Mesenchymal stem cell (in vitro differentiated cells and primary cell): ENCODE measurements around the gene TSR2.

Source experiments
- DNase-seq: peaks from one replicate; pipeline ENCODE4 v3.0.0-alpha.2; 2013
- H2AFZ ChIP-seq: one replicate; pipeline ENCODE4 v1.6.1; 2013; ENCODE audit warnings: low read depth, mild to moderate bottlenecking, control low read depth, inconsistent platforms, low read length, moderate library complexity
- H2AK5ac ChIP-seq: 2 replicates; pipeline ENCODE4 v1.6.1; 2013; ENCODE audit warnings: low read length, moderate library complexity, mild to moderate bottlenecking, inconsistent platforms; ENCODE audit not compliant: severe bottlenecking
- H2BK120ac ChIP-seq: one replicate; pipeline ENCODE4 v1.6.1; 2013; ENCODE audit warnings: low read depth, mild to moderate bottlenecking, inconsistent platforms, low read length, moderate library complexity
- H2BK12ac ChIP-seq, 2 experiments: one replicate each; pipeline ENCODE4 v1.6.1; 2013; ENCODE audit warnings: inconsistent platforms in 2 of 2, low read length in 2 of 2, mild to moderate bottlenecking in 2 of 2, moderate library complexity in 2 of 2, control low read depth in 1 of 2
- H2BK15ac ChIP-seq: one replicate; pipeline ENCODE4 v1.6.1; 2013; ENCODE audit warnings: mild to moderate bottlenecking, low read depth, inconsistent platforms; ENCODE audit not compliant: poor library complexity, severe bottlenecking
- H2BK5ac ChIP-seq: 2 replicates; pipeline ENCODE4 v1.6.1; 2013; ENCODE audit warnings: low read depth, mild to moderate bottlenecking, low read length, control low read depth, inconsistent platforms; ENCODE audit not compliant: poor library complexity, severe bottlenecking
- H3K14ac ChIP-seq, 2 experiments: one replicate each; pipeline ENCODE4 v1.6.1; 2013; ENCODE audit warnings: inconsistent platforms in 2 of 2, low read length in 2 of 2, control low read depth in 1 of 2, mild to moderate bottlenecking in 1 of 2, moderate library complexity in 1 of 2
- H3K18ac ChIP-seq, 2 experiments: one replicate each; pipeline ENCODE4 v1.6.1; 2013; ENCODE audit warnings: inconsistent platforms in 2 of 2, low read length in 2 of 2, control low read depth in 1 of 2, low read depth in 1 of 2, mild to moderate bottlenecking in 1 of 2
- H3K23ac ChIP-seq, 2 experiments: one replicate each; pipeline ENCODE4 v1.6.1; 2013; ENCODE audit warnings: inconsistent platforms in 2 of 2, low read length in 2 of 2, mild to moderate bottlenecking in 2 of 2, moderate library complexity in 2 of 2, control low read depth in 1 of 2
- H3K27ac ChIP-seq: 2 replicates; pipeline ENCODE4 v1.5.1; 2013; ENCODE audit warnings: mild to moderate bottlenecking, moderate library complexity, low read length, control low read depth, inconsistent platforms; ENCODE audit not compliant: poor library complexity, severe bottlenecking
- H3K27me3 ChIP-seq, 2 experiments: 2 replicates each; pipeline versions ENCODE4 v1.6.1 to v1.7.0; 2013; ENCODE audit warnings: low read length in 2 of 2, mild to moderate bottlenecking in 2 of 2, moderate library complexity in 2 of 2, control low read depth in 1 of 2, inconsistent platforms in 1 of 2; ENCODE audit not compliant: control insufficient read depth in 1 of 2, insufficient read depth in 1 of 2
- H3K36me3 ChIP-seq, 2 experiments: 2 replicates each; pipeline versions ENCODE4 v1.6.1 to v1.7.0; 2013; ENCODE audit warnings: low read length in 2 of 2, control low read depth in 1 of 2, inconsistent platforms in 1 of 2, low read depth in 1 of 2, mild to moderate bottlenecking in 1 of 2; ENCODE audit not compliant: insufficient read depth in 2 of 2, control insufficient read depth in 1 of 2
- H3K4ac ChIP-seq, 2 experiments: one replicate each; pipeline ENCODE4 v1.6.1; 2013; ENCODE audit warnings: inconsistent platforms in 2 of 2, low read length in 2 of 2, mild to moderate bottlenecking in 2 of 2, moderate library complexity in 2 of 2, control low read depth in 1 of 2, low read depth in 1 of 2
- H3K4me1 ChIP-seq: 2 replicates; pipeline ENCODE4 v1.6.1; 2013; ENCODE audit warnings: low read depth, low read length, control low read depth; ENCODE audit not compliant: control insufficient read depth, insufficient read depth
- H3K4me2 ChIP-seq: 2 replicates; pipeline ENCODE4 v1.6.1; 2013; ENCODE audit warnings: low read length, mild to moderate bottlenecking, inconsistent platforms; ENCODE audit not compliant: poor library complexity, severe bottlenecking
- H3K4me3 ChIP-seq, 2 experiments: 2 replicates each; pipeline versions ENCODE4 v1.5.1 to v1.7.0; 2013; ENCODE audit warnings: low read length in 2 of 2, mild to moderate bottlenecking in 2 of 2, control low read depth in 1 of 2, low read depth in 1 of 2; ENCODE audit not compliant: insufficient read depth in 1 of 2
- H3K79me1 ChIP-seq: replicated peaks from 2 replicates; pipeline ENCODE4 v1.6.1; 2013; ENCODE audit warnings: mild to moderate bottlenecking, control low read depth, low read length, inconsistent platforms; ENCODE audit not compliant: poor library complexity, severe bottlenecking
- H3K9ac ChIP-seq: 2 replicates; pipeline ENCODE4 v1.7.0; 2013; ENCODE audit warnings: mild to moderate bottlenecking, low read length, moderate library complexity
- H3K9me3 ChIP-seq: 2 replicates; pipeline ENCODE4 v1.7.0; 2013; ENCODE audit warnings: mild to moderate bottlenecking, low read length; ENCODE audit not compliant: control insufficient read depth
- H4K8ac ChIP-seq: one replicate; pipeline ENCODE4 v1.6.1; 2013; ENCODE audit warnings: inconsistent platforms, mild to moderate bottlenecking, low read length, moderate library complexity
- H4K91ac ChIP-seq: one replicate; pipeline ENCODE4 v1.6.1; 2013; ENCODE audit warnings: mild to moderate bottlenecking, low read length, inconsistent platforms
- WGBS: methylation state at CpG from one replicate; pipeline ENCODE4 v1.1.7; 2013; ENCODE audit warnings: mixed read lengths; 5-methylcytosine and 5-hydroxymethylcytosine counted together

Gene TSR2

DNA sequence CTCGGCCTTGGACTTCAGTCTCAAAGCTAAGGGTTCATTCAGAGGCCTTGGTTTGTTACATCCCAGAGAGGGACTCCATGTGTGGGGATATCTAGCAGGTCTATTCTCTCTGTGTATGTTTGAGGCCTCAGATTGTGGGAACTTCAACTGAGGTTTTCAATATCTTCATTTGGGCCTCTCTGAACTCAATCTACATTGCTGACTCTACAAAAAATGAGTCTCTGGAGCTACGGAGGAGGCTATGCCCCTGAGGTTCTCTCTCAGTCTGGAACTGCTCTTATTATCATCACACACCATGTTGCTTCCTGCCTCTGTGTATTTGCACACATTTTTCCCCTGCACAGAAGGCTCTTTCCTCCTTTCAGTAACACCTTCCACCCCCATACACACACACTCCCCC lies 5.1 kb upstream of the TSR2 start:
- H2AFZ ChIP-seq = no peak overlapping the region
- no peak overlapping the region for H3K27ac ChIP-seq
- H3K9ac ChIP-seq = no peak overlapping the region
- H3K27me3 ChIP-seq = peaks cover 0 to 4% of the 10 kb centered on the region in 2 experiments
- no peak overlapping the region for H2BK12ac ChIP-seq
- H3K79me1 ChIP-seq = no peaks in the 10 kb centered on the region
- H3K4me3 ChIP-seq = no peak overlapping the region
- H2BK5ac ChIP-seq = no peak overlapping the region
- 80% methylated on average over 2 of the region's 2 CpGs for WGBS
- H3K4me1 ChIP-seq = no peaks in the 10 kb centered on the region
- DNase-seq = no peak
- H2AK5ac ChIP-seq = no peak overlapping the region
- H3K18ac ChIP-seq = no peak overlapping the region
- H3K14ac ChIP-seq = no peak overlapping the region
- no peak overlapping the region for H3K4me2 ChIP-seq
- H3K4ac ChIP-seq = no peak overlapping the region
- no peaks in the 10 kb centered on the region for H3K36me3 ChIP-seq
- no peaks in the 10 kb centered on the region for H3K9me3 ChIP-seq
- H4K91ac ChIP-seq = no peak overlapping the region
- no peak overlapping the region for H2BK120ac ChIP-seq
- no peak overlapping the region for H2BK15ac ChIP-seq
- H4K8ac ChIP-seq = no peak overlapping the region
- H3K23ac ChIP-seq = no peak overlapping the region

DNA sequence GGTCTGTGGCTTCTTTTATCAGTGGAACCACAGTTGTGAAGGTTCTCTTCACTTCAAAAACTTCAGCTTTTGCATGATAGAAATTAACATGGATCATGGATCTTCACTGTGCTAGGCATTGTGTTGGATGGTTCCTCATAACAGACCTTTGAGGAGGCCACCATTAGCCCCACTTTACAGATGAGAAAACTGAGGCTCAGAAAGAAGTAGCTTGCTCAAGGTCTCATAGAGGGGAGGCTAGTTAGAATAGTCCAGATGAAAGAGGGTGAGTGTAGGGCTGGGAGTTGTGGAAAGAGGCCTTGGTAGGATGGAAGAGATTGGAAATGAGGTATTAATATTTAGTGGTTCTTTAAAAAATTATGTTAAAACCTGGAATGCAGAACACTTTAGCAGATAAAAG lies 2.6 kb downstream of the TSR2 start:
- no peak overlapping the region for H2BK15ac ChIP-seq
- H3K14ac ChIP-seq = no peak overlapping the region
- H3K27me3 ChIP-seq = peaks cover 0 to 4% of the 10 kb centered on the region in 2 experiments
- no peak overlapping the region for H4K91ac ChIP-seq
- H2BK12ac ChIP-seq = no peak overlapping the region
- no peak overlapping the region for H2BK120ac ChIP-seq
- no peak overlapping the region for H3K18ac ChIP-seq
- no peak overlapping the region for H3K23ac ChIP-seq
- H3K79me1 ChIP-seq = peaks cover 11% of the 10 kb centered on the region
- DNase-seq = no peak
- H2BK5ac ChIP-seq = no peak overlapping the region
- H3K4me3 ChIP-seq = no peak overlapping the region
- H2AK5ac ChIP-seq = no peak overlapping the region
- H4K8ac ChIP-seq = no peak overlapping the region
- no peak overlapping the region for H3K27ac ChIP-seq
- no peak overlapping the region for H2AFZ ChIP-seq
- peaks cover 3% of the 10 kb centered on the region for H3K4me1 ChIP-seq
- H3K4ac ChIP-seq = no peak overlapping the region
- H3K4me2 ChIP-seq = no peak overlapping the region
- H3K9ac ChIP-seq = no peak overlapping the region
- H3K36me3 ChIP-seq = peaks cover 27 to 32% of the 10 kb centered on the region in 2 experiments
- no peaks in the 10 kb centered on the region for H3K9me3 ChIP-seq

- WGBS = 95% methylated on average over 5 of the region's 6 CpGs
These were observed 4.5 kb downstream of the TSR2 start for GRCh38 chrX:54444752-54445151.

GRCh38 chrX:54446084-54446483 lies 5.9 kb downstream of the TSR2 start:
- H3K9me3 ChIP-seq = no peaks in the 10 kb centered on the region
- no peak overlapping the region for H3K14ac ChIP-seq
- H3K18ac ChIP-seq = no peak overlapping the region
- no peak overlapping the region for H3K4me2 ChIP-seq
- DNase-seq = no peak
- H3K4me3 ChIP-seq = no peak overlapping the region
- H2AK5ac ChIP-seq = no peak overlapping the region
- H3K4me1 ChIP-seq = peaks cover 3% of the 10 kb centered on the region
- H3K27me3 ChIP-seq = peaks cover 0 to 4% of the 10 kb centered on the region in 2 experiments
- no peak overlapping the region for H4K8ac ChIP-seq
- peaks cover 45 to 49% of the 10 kb centered on the region in 2 experiments for H3K36me3 ChIP-seq
- H3K79me1 ChIP-seq = peaks cover 17% of the 10 kb centered on the region
- 89% methylated on average over 14 of the region's 17 CpGs for WGBS
- H3K23ac ChIP-seq = no peak overlapping the region
- H3K4ac ChIP-seq = no peak overlapping the region
- no peak overlapping the region for H2BK15ac ChIP-seq
- no peak overlapping the region for H2BK120ac ChIP-seq
- H3K9ac ChIP-seq = no peak overlapping the region
- H2BK5ac ChIP-seq = no peak overlapping the region
- no peak overlapping the region for H3K27ac ChIP-seq
- H4K91ac ChIP-seq = no peak overlapping the region
- H2AFZ ChIP-seq = no peak overlapping the region
- H2BK12ac ChIP-seq = no peak overlapping the region

More at GRCh38 chrX:54444752-54445151, 4.5 kb downstream of the TSR2 start:
- Histone ChIP-seq H3K9me3 (no peaks in the 10 kb centered on the region), H4K8ac (no peak overlapping the region), H3K36me3 (peaks cover 41 to 44% of the 10 kb centered on the region in 2 experiments), H4K91ac (no peak overlapping the region), H2BK120ac (no peak overlapping the region), H3K14ac (no peak overlapping the region), H3K4ac (no peak overlapping the region), H3K4me2 (no peak overlapping the region), H3K4me1 (peaks cover 3% of the 10 kb centered on the region), H2BK5ac (no peak overlapping the region), H2AFZ (no peak overlapping the region), H3K27me3 (peaks cover 0 to 4% of the 10 kb centered on the region in 2 experiments), H3K23ac (no peak overlapping the region), H2BK12ac (no peak overlapping the region), H2BK15ac (no peak overlapping the region), H3K4me3 (no peak overlapping the region), H3K9ac (no peak overlapping the region), H2AK5ac (no peak overlapping the region), H3K79me1 (peaks cover 14% of the 10 kb centered on the region), H3K27ac (no peak overlapping the region), H3K18ac (no peak overlapping the region)
- DNase-seq = no peak
